GM15510 (cell line): ENCODE measurements around the gene RAP1A.
A peak's percentile ranks its signal among the peaks of the same experiment; 100 is the strongest.

Experiments used
- POLR2A ChIP-seq: IDR thresholded peaks from 3 replicates; pipeline ENCODE4 v1.6.1; 2011; ENCODE audit warnings: borderline replicate concordance; ENCODE audit not compliant: insufficient read length; ENCODE audit errors: extremely low read depth

RAP1A gene

DNA sequence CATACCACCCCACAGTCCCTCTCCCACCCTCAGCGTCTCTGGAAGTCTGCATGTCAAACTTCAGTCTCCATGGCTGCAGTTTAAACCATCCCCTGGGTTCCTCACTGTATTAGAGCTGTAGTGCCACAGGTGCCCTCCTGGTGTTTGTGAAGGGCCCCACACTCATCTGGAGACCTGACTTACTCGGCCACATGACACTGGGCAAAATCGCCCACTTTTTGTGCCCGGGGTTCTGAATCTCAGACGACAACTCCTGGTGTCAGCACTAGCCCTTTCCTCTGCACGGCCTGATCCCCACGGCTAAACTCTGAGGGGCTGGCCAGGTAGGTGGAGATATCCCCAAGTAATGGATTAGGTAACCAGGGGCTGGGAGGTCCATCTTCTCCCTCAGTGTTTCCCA is 113.1 kb downstream of the RAP1A start:
- no peak for TF ChIP-seq POLR2A

DNA sequence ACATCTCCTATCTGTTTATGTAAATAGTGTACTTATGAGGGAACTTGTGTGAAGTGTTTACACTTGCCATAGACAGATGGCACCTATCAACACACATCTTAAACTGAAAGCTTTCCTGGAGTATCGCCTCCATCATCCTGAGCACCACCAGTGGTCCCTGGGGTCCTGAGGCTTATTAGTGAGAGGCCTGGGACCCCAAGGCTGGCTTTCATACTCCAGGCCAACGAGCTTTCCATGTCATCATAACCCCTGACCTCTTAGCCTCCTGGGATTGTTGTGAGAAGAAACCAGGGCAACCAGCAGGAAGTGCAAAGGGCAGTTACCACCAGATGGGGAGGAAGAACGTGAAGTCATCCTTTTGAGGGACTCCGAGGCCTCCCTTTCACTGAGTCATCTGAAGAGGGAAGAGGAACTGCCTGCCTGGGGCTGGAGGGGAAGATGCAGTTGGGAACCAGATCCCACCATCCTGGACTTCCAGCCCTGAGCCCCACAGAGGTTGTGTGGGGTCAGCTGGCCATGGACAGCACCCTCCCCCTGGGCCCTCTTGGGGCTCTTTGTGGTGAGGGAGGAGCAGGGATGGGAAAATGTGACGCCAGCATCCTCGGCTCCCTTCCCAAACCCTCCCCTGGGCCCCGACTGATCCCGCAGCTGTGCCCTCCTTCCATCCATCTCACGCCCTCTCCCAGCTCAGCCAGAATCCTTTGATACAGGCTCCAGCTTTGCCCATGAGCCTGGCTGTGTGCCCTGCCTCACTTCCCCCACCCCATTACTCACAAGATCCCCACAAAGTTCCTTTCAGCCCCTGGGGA is 113.8 kb downstream of the RAP1A start:
- no peak for TF ChIP-seq POLR2A

GRCh38 chr1:111733992-111734341 is 114.4 kb downstream of the RAP1A start:
- no peak for TF ChIP-seq POLR2A

- no peak for TF ChIP-seq POLR2A
These were observed 114.8 kb downstream of the RAP1A start for GRCh38 chr1:111734426-111734825.

- TF ChIP-seq POLR2A: no peak
These were observed 115.3 kb downstream of the RAP1A start for GRCh38 chr1:111734856-111735255.

- TF ChIP-seq POLR2A: no peak
These were observed 115.7 kb downstream of the RAP1A start for GRCh38 chr1:111735321-111735720.

DNA sequence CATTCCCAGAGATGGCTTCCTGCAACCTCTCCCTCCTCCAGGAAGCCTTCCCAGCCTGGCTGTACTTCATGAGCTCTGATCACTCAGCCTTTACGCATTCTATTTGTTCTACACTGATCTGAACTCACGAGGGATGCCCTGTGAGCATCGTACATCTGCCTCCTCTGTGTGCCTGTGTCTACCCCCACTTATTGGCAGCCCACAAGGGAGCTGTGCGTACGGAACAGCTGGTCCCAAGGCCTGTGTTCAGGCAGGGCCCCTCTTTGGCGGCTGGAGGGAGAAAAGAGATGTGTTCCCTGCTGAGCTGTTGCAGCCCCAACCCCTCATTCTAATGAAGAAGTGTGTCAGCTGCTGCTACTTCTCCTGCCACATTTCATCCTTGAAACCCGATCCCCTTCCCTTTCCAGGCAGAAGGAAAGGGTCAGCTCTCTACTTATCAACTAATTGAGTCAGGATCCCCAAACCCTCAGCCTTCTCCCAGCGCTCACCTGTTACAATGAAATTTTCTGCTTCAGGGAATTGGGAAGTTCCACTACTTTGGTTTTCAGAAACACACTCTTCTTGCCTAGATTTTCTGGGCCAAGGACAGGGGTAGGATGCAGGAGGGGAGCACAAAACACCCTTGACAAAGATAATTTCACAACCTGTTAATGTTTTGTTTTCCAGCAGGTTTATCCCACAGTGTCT is 116.4 kb downstream of the RAP1A start:
- no peak for TF ChIP-seq POLR2A

DNA sequence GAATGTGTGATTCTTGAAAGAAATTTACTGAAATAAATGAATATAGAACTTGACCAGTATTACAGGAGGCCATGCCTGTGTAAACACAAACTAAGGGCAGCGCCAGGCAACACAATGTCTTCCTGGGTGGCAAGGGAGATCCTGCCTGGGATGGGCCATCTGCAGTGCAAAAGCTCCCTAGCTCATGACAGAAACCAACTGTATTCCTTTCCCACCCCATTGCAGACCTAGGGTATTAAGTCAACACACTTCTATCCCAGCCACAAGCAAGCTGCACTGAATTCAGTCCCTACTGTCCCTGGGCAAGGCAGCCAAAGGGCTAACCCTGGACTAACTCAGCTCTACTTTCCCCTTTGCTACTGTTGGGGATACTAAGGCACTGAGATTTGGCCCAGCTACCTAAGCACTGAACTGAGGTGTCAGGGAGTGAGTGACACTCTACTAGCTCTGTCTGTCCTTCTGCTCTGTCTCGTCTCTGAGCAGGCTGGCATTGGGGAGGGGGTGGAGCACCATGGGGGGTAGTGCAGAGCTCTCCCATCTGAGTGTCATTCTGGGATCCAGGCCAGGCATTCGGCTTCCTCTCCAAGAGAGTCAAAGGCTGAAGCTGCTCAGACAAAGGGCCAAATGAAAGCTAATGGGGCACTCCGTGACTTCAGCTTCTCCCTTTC is 117.1 kb downstream of the RAP1A start:
- TF ChIP-seq POLR2A: no peak

GRCh38 chr1:111737216-111738132 is 117.9 kb downstream of the RAP1A start:
- TF ChIP-seq POLR2A: no peak

DNA sequence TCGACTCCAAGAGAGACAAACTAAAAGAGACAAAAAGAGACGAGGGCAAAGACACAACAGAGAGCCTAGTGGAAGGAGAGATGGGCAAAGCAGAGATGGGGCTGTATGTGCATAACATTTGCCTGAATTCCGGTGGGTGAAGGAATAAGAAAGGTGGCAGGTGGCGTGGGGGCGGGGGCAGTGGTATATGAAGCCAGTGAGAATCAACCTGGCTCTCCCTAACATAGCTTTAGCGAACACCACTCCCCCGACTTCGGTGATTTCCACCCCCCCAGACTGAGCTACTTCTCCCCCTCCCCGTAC is 118.5 kb downstream of the RAP1A start:
- no peak for TF ChIP-seq POLR2A

- TF ChIP-seq POLR2A: peak; percentile 29
These were observed 119.0 kb downstream of the RAP1A start for GRCh38 chr1:111738436-111739193.

DNA sequence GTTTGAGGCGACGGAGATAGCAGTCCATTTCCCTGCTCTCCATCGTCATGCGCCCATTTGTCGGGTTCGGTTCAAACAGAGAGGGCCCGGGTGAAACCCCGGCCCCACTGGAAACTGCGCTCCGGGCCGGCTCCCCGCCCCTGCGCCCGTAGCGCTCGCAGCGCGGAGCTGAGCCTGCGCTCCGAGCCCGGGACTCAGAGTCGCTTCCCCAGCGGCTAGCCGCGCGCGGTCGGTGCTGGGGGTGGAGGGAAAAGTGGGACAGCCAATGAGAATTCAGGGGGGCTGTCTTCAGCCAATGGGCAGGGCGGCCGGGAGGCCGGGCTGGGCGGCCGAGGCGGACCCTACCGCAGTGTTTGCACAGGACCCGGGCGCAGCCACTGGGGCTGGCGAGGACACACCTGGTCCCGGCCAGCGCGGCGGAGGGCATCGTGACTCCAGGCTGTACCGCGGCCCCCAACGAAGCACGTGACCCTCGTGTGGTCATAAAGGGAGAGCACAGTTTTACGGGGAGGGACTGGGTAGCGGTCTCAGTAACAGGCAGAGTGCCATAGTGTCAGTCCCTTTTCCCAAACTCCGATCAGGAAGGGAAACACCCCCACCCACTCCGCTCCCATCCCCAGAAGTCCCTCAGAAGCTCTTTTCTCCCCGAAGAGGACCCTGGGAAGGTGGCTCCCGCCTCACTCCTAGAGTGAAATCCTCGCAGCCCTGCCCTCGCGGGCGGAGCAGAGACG is 119.8 kb downstream of the RAP1A start, which contains the start of gene INKA2:
Gene INKA2 (minus strand): TSS at position 202 of the 731 bp plus-strand sequence. CDS start 153 bp downstream, at position 49.
- peak; percentile 72 for TF ChIP-seq POLR2A
